H1 (cell line): ENCODE data around the gene PHKA2. TPM values are rescaled to one million over a fixed set of nuclear protein-coding genes. Genes with fewer than 3 reads are reported as not detected.

ENCODE experiments used
- PHF8 ChIP-seq: fragments of 200-600 bp; sonication (generic); conservative IDR thresholded peaks from 2 replicates; pipeline ENCODE4 v1.7.1; 2012; ENCODE audit warnings: low read depth, mild to moderate bottlenecking, inconsistent platforms, low read length, moderate library complexity
- RAD21 ChIP-seq, 2 experiments: IDR thresholded peaks in 1 of 2; conservative IDR thresholded peaks in 1 of 2; 2 replicates each; pipeline ENCODE4 v1.6.1; 2011; ENCODE audit warnings: low read depth in 2 of 2, low read length in 2 of 2, improper control_type of control experiment in 1 of 2, inconsistent platforms in 1 of 2, mild to moderate bottlenecking in 1 of 2, moderate library complexity in 1 of 2
- polyA plus RNA-seq, 7 experiments: library from polyadenylated mRNA; depleted of rRNA in 3 of 7; stranded (reverse) in 5 of 7; unstranded in 2 of 7; fragments of >200 nt in 5 of 7; fragments of 200-250 nt in 2 of 7; gene quantifications; 1 replicate in 5 of 7; 2 replicates in 1 of 7; 4 replicates in 1 of 7; pipeline versions ENCODE4 v1.2.1 to v1.2.3, GENCODE V29; 2011 to 2013; ENCODE audit warnings: missing spikeins in 2 of 7, mixed read lengths in 2 of 7
- total RNA-seq: library from RNA; stranded (reverse); fragmentation: NEBNext Ultra II Directional; extraction: Animal tissue kit (Norgen Biotek cat#: 25700); gene quantifications from 2 replicates; pipeline ENCODE4 v1.2.1, GENCODE V29; 2021

The PHKA2 gene
- total and polyA plus RNA-seq, 2 of the 8 experiments (the other 6 are each of a cell fraction or from before 2014, with no cell fraction given): 28.1 to 35.8 TPM

- TF ChIP-seq RAD21 (IDR thresholded peaks at IDR 0.05 in 1 of 2, conservative IDR thresholded peaks at IDR 0.05 in 1 of 2; ENCODE audit: low read depth in 2 of 2, low read length in 2 of 2): no peak
- no peak for TF ChIP-seq PHF8
Measured at GRCh38 chrX:18962329-18962728, 21.6 kb downstream of the PHKA2 start (continued).
